WTC11 (cell line): Measurements from ENCODE around the gene MKI67.
A peak's percentile ranks its signal among the peaks of the same experiment; 100 is the strongest.

Source experiments
- CTCF ChIP-seq: fragments of 200-600 bp; IDR thresholded peaks from 2 replicates; pipeline ENCODE4 v1.8.0; 2022; ENCODE audit warnings: antibody characterized with exemption
- MAX ChIP-seq: sonication (generic); formaldehyde crosslinking; IDR thresholded peaks from 2 replicates; pipeline ENCODE4 v1.8.0; 2022; ENCODE audit warnings: mild to moderate bottlenecking, missing genetic modification reagents
- MXD4 ChIP-seq: fragments of 250-450 bp; sonication (Bioruptor Pico); IDR thresholded peaks from 2 replicates; pipeline ENCODE4 v1.8.0; 2021; ENCODE audit warnings: mild to moderate bottlenecking, moderate library complexity, borderline replicate concordance
- PREB ChIP-seq: sonication (generic); formaldehyde crosslinking; IDR thresholded peaks from 2 replicates; pipeline ENCODE4 v1.8.1; 2022; ENCODE audit warnings: mild to moderate bottlenecking, missing genetic modification reagents, moderate library complexity, borderline replicate concordance
- TCF7 ChIP-seq: sonication (generic); formaldehyde crosslinking; IDR thresholded peaks from 2 replicates; pipeline ENCODE4 v1.8.0; 2022; ENCODE audit warnings: mild to moderate bottlenecking, low read depth, missing genetic modification reagents, moderate library complexity
- TEAD4 ChIP-seq: sonication (generic); formaldehyde crosslinking; IDR thresholded peaks from 2 replicates; pipeline ENCODE4 v1.8.0; 2022; ENCODE audit warnings: mild to moderate bottlenecking, missing genetic modification reagents
- ZNF317 ChIP-seq: sonication (generic); formaldehyde crosslinking; IDR thresholded peaks from 2 replicates; pipeline ENCODE4 v1.8.1; 2023; ENCODE audit warnings: low read depth, mild to moderate bottlenecking, moderate library complexity, missing genetic modification reagents, borderline replicate concordance
- ZNF671 ChIP-seq: fragments of 250-450 bp; sonication (Bioruptor Pico); IDR thresholded peaks from 2 replicates; pipeline ENCODE4 v1.8.0; 2021; ENCODE audit warnings: mild to moderate bottlenecking

DNA sequence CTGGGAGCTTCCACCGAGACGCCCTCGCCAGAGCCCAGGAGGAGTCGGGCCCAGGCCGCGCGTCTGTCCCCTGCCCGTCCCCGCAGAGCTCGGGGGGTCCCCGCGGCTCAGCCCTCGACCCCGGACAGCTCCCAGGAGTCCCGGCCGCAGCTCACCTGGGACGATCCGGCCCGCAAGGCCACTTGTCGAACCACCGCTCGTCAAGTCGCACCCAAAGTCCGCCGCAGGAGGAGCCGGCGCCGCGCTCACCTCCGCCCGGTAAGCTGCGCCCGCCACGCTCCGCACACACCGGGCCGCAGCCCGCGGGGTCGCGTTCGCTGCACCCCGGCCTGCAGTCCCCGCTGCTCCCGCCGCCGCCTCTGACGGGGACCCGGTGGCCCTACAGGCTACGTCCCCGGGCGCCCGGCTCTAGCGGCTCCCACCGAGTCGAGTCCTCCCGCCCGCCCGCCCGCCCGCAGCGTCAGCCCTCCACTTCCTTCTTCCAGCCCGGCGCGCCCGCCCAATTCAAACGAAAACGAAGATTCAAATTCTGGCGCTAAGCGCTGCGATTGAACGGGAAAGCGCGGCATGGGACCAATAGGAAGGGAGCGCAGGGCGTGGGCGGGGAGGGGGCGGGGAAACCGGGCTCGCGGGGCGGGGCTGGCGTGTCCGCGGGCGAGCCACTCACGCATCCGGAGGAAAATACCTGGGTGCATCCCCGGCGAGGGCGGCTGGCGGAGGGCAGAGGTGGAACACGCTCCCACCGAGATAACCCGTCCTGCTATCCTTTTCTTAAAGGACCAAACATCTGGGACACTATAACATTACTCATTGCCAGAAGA is at the start of gene MKI67:
- TF ChIP-seq CTCF, result no peak
- no peak for TF ChIP-seq MAX (CRISPR knock-in tag)
- no peak for TF ChIP-seq TCF7
- no peak for TF ChIP-seq PREB (CRISPR knock-in tag)
- TF ChIP-seq MXD4, result no peak
- no peak for TF ChIP-seq ZNF671 (CRISPR knock-in tag)
- TF ChIP-seq TEAD4, result no peak
- TF ChIP-seq ZNF317 (CRISPR knock-in tag), result 0 out of 2 replicates have a peak, but pooled peaks have one; percentile 14
